Keratinocyte (primary cell): ENCODE data around the gene PAQR4. TPM values are rescaled to one million over a fixed set of nuclear protein-coding genes. Genes with fewer than 3 reads are reported as not detected.

ENCODE experiments used
- DNase-seq: peaks from one replicate; pipeline ENCODE4 v3.0.0-alpha.2; 2011; ENCODE audit warnings: low read depth, missing footprints, low spot score
- FAIRE-seq: peaks from 2 replicates; lab custom pipeline; 2011; peaks lifted over from hg19 to GRCh38; lab: Jason Lieb, UNC
- H2AFZ ChIP-seq: 2 replicates; pipeline ENCODE4 v1.6.0; 2012; ENCODE audit warnings: low read length, control low read depth, inconsistent platforms; ENCODE audit not compliant: control insufficient read depth
- H3K27ac ChIP-seq: 2 replicates; pipeline ENCODE4 v1.5.1; 2011; ENCODE audit warnings: low read length; ENCODE audit not compliant: control insufficient read depth, insufficient read depth
- H3K27me3 ChIP-seq: 3 replicates; pipeline ENCODE4 v1.6.0; 2011; ENCODE audit warnings: low read length; ENCODE audit not compliant: control insufficient read depth, insufficient read depth; ENCODE audit errors: extremely low read depth
- H3K36me3 ChIP-seq, 2 experiments: 2 replicates in 1 of 2; 3 replicates in 1 of 2; pipeline ENCODE4 v1.5.1; 2011; ENCODE audit warnings: low read length in 2 of 2, mild to moderate bottlenecking in 1 of 2; ENCODE audit not compliant: control insufficient read depth in 2 of 2, insufficient read depth in 2 of 2; ENCODE audit errors: extremely low read depth in 1 of 2
- H3K4me1 ChIP-seq: 3 replicates; pipeline ENCODE4 v1.5.1; 2011; ENCODE audit warnings: low read length; ENCODE audit not compliant: control insufficient read depth, insufficient read depth; ENCODE audit errors: extremely low read depth
- H3K4me2 ChIP-seq: 3 replicates; pipeline ENCODE4 v1.6.0; 2011; ENCODE audit warnings: low read depth, low read length; ENCODE audit not compliant: control insufficient read depth, insufficient read depth; ENCODE audit errors: extremely low read depth
- H3K4me3 ChIP-seq, 3 experiments: fragments of 200-600 bp in 1 of 3; sonication (generic) in 1 of 3; 2 replicates in 2 of 3; 3 replicates in 1 of 3; pipeline ENCODE4 v1.5.1; 2011 to 2016; ENCODE audit warnings: low read length in 3 of 3, mild to moderate bottlenecking in 3 of 3, control low read depth in 2 of 3, inconsistent platforms in 1 of 3, low read depth in 1 of 3, mixed read lengths in 1 of 3, mixed run types in 1 of 3, moderate library complexity in 1 of 3; ENCODE audit not compliant: control insufficient read depth in 2 of 3, insufficient read depth in 2 of 3; ENCODE audit errors: extremely low read depth in 1 of 3
- H3K79me2 ChIP-seq: 2 replicates; pipeline ENCODE4 v1.6.0; 2012; ENCODE audit warnings: low read length; ENCODE audit not compliant: control insufficient read depth, insufficient read depth
- H3K9ac ChIP-seq: 3 replicates; pipeline ENCODE4 v1.6.0; 2011; ENCODE audit warnings: low read length; ENCODE audit not compliant: control insufficient read depth, insufficient read depth; ENCODE audit errors: extremely low read depth
- H3K9me1 ChIP-seq: 3 replicates; pipeline ENCODE4 v1.6.0; 2011; ENCODE audit warnings: low read length; ENCODE audit not compliant: control insufficient read depth, insufficient read depth; ENCODE audit errors: extremely low read depth
- H3K9me3 ChIP-seq: 2 replicates; pipeline ENCODE4 v1.5.1; 2012; ENCODE audit warnings: low read depth, low read length; ENCODE audit not compliant: control insufficient read depth
- H4K20me1 ChIP-seq: 3 replicates; pipeline ENCODE4 v1.6.0; 2011; ENCODE audit warnings: low read length; ENCODE audit not compliant: control insufficient read depth, insufficient read depth; ENCODE audit errors: extremely low read depth
- EZH2 ChIP-seq: IDR thresholded peaks from one replicate; pipeline ENCODE4 v1.6.1; 2012; ENCODE audit warnings: inconsistent platforms, mild to moderate bottlenecking, low read length, moderate library complexity
- dilution Hi-C: fragments of 300-500 bp; cut with MboI; formaldehyde crosslinking; loops from one replicate; pipeline ENCODE4 v1.7.0; 2020; ENCODE audit warnings: low sequenced_read_pairs; ENCODE audit not compliant: extremely low pct_ligation_motif_present
- polyA plus RNA-seq, 5 experiments: library from polyadenylated mRNA; depleted of rRNA in 3 of 5; stranded (reverse) in 3 of 5; stranded (forward) in 1 of 5; unstranded in 1 of 5; fragments of >200 nt; gene quantifications; 1 replicate in 1 of 5; 2 replicates in 3 of 5; 3 replicates in 1 of 5; pipeline versions ENCODE4 v1.2.1 to v1.2.3, GENCODE V29; 2011 to 2012; ENCODE audit warnings: missing spikeins in 2 of 5, low read depth in 1 of 5, low replicate concordance in 1 of 5
- TF ChIP-seq, protein P1 (sequence below), 3 experiments: IDR thresholded peaks in 1 of 3; conservative IDR thresholded peaks in 1 of 3; optimal IDR thresholded peaks in 1 of 3; 2 replicates in 2 of 3; 3 replicates in 1 of 3; pipeline versions ENCODE3 to v1.5.1; 2011; ENCODE audit warnings: low read length in 3 of 3, mild to moderate bottlenecking in 3 of 3, moderate library complexity in 2 of 3, control low read depth in 1 of 3, inconsistent platforms in 1 of 3; ENCODE audit not compliant: insufficient read depth in 2 of 3; ENCODE audit errors: extremely low read depth in 1 of 3

Gene PAQR4
- polyA plus RNA-seq, 1 donor (not counting 4 experiments of a cell fraction or from before 2014, with no cell fraction given): 16.8 TPM

DNA sequence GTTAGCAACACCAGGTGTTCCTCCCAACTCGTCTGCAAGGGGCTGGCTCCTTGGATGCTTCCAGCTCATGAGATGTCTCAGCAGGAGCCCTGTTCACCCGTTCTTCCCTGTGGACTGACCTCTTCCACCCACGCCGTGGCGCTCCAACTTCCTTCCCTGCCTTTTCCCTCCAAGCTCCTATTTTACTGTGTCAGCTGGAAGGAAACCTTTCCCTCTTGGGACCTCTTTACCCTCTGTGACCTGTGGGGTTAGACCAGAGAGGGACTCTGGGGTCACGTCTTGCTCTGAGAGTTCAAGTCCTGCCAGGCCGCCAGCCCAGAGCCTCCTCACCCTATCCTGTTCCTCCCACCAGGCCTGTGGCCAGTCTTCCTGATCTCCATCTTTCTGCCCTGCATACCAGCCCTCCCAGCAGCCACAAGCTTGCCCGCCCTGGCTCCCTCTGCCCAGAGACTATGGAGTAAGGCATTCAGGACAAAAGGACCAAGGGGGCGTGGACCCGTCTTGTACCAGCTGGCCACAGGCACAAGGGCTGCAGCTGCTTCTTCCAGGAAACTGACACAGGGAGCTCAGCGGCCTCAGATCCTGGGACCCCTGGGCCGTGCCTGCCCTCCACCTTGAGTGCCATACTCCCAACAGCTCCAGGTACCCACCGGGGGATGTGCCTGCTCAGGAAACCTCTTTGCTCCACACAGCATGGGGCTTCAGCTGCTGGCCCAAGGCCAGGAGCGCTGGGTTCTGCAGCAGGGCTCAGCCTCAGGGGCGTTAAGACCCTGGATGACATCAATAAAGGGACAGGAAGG, 3.0 kb downstream of the PAQR4 start:
- Histone ChIP-seq H3K4me2 (no peak overlapping the region), H3K4me3 (no peak overlapping the region), H3K79me2 (peaks cover 11% of the 10 kb centered on the region), H3K27ac (no peak overlapping the region), H3K9me3 (no peaks in the 10 kb centered on the region), H3K9ac (no peak overlapping the region), H3K9me1 (peaks cover 2% of the 10 kb centered on the region), H2AFZ (no peak overlapping the region), H4K20me1 (peaks cover 9% of the 10 kb centered on the region), H3K4me1 (peaks cover 18% of the 10 kb centered on the region), H3K36me3 (peaks cover 1 to 17% of the 10 kb centered on the region in 2 experiments), H3K27me3 (no peaks in the 10 kb centered on the region)
- no peak for DNase-seq
- no peak for FAIRE-seq
- dilution Hi-C loops: no loop called here
- no peak for TF ChIP-seq EZH2
- TF ChIP-seq, protein P1, sequence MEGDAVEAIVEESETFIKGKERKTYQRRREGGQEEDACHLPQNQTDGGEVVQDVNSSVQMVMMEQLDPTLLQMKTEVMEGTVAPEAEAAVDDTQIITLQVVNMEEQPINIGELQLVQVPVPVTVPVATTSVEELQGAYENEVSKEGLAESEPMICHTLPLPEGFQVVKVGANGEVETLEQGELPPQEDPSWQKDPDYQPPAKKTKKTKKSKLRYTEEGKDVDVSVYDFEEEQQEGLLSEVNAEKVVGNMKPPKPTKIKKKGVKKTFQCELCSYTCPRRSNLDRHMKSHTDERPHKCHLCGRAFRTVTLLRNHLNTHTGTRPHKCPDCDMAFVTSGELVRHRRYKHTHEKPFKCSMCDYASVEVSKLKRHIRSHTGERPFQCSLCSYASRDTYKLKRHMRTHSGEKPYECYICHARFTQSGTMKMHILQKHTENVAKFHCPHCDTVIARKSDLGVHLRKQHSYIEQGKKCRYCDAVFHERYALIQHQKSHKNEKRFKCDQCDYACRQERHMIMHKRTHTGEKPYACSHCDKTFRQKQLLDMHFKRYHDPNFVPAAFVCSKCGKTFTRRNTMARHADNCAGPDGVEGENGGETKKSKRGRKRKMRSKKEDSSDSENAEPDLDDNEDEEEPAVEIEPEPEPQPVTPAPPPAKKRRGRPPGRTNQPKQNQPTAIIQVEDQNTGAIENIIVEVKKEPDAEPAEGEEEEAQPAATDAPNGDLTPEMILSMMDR (optimal IDR thresholded peaks at IDR 0.05 in 1 of 3, IDR thresholded peaks at IDR 0.05 in 1 of 3, conservative IDR thresholded peaks at IDR 0.05 in 1 of 3; ENCODE audit: extremely low read depth in 1 of 3, insufficient read depth in 2 of 3, low read length in 3 of 3): no peak

DNA sequence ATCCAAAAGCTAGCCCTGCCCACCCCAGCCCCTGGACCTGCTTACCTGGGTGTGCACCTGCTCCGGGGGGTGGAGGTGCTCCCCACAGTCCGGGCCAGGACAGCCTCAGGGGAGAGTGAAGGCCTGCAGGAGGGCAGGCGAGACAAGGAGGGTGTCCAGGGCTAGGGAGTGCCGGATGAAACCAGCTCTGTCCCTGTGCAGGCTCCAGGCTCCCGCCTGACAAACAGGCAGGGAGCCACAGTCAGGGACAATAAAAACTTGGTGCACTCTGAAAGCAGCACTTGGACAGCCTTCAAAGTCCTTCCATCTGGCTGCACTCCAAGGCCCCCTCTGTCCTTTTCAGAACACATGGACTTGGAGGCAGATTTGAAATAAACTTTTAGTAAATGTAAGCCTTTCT, 3.9 kb downstream of the PAQR4 start:
- dilution Hi-C loops: no loop called here
- no peak for FAIRE-seq

More for the DNA sequence above, 3.9 kb downstream of the PAQR4 start:
- Histone ChIP-seq H3K9ac (no peak overlapping the region), H3K9me3 (no peaks in the 10 kb centered on the region), H3K9me1 (peaks cover 2% of the 10 kb centered on the region), H3K27ac (no peak overlapping the region), H2AFZ (no peak overlapping the region), H3K27me3 (no peaks in the 10 kb centered on the region), H3K79me2 (peaks cover 13% of the 10 kb centered on the region), H3K36me3 (peaks cover 1 to 17% of the 10 kb centered on the region in 2 experiments), H4K20me1 (peaks cover 9% of the 10 kb centered on the region), H3K4me1 (peaks cover 18% of the 10 kb centered on the region), H3K4me2 (no peak overlapping the region), H3K4me3 (no peak overlapping the region)
- TF ChIP-seq, protein P1 (optimal IDR thresholded peaks at IDR 0.05 in 1 of 3, IDR thresholded peaks at IDR 0.05 in 1 of 3, conservative IDR thresholded peaks at IDR 0.05 in 1 of 3; ENCODE audit: extremely low read depth in 1 of 3, insufficient read depth in 2 of 3, low read length in 3 of 3): no peak
- no peak for TF ChIP-seq EZH2
- DNase-seq: no peak
